HG02610 (cell line): ENCODE results near the gene VPS41.

ENCODE experiments used
- ATAC-seq: cut with Tn5 transposase; IDR thresholded peaks from one replicate; pipeline ENCODE4 v1.9.1; 2021; ENCODE audit warnings: mild to moderate bottlenecking, moderate library complexity; ENCODE audit not compliant: unreplicated experiment

Gene VPS41

GRCh38 chr7:38907066-38907465 lies 1.9 kb downstream of the VPS41 start:
- ATAC-seq = no peak

DNA sequence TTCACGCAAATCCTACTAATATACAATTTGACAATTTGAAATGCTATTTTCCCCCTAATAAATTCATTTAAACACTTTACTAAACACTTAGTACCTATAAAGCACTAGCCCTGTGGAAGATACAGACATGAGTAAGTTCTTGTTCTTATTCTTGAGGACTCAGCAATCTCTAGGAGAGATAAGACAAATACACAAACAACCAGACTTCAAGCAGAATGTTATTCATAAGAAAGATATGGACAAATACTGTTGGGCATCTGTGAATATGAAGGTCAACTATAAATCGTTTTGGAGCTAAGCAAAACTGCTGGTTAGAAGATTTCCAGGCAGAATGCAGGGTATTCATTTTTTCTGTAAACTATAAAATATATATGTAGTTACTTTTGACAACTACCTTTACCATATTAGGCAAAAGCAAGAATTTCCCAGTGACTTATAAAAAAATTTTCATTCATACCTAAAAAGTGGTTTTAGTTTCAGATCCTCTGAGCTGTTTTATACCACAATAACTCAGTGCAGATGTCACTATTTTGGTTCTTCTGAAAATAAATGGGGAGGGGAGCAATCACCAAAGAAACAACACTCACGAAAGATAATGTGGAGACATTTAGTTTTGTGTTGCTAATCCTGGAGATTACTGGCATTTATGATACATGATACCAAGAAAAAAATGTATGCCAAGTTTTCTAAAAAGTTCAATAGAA lies 3.8 kb downstream of the VPS41 start:
- ATAC-seq = peak; percentile 56

DNA sequence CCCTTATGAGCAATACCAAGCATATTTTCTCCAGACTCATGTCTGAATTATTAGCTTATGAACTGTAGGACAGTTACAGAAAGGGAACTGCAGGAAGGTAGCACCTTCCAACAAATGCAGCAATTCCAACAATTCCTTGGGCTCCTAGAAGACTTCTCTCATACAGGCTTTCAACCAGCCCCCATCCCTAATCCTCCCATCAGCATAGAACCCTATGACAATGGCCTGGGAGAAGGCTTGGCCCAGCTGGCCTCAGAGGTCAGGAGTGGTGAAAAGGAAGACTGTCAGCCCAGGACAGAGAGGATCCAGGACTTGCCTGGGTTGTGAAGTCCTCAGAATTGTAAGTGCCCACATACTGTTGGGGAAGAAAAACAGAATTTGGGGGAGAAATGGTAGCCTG lies 5.9 kb downstream of the VPS41 start:
- no peak for ATAC-seq

DNA sequence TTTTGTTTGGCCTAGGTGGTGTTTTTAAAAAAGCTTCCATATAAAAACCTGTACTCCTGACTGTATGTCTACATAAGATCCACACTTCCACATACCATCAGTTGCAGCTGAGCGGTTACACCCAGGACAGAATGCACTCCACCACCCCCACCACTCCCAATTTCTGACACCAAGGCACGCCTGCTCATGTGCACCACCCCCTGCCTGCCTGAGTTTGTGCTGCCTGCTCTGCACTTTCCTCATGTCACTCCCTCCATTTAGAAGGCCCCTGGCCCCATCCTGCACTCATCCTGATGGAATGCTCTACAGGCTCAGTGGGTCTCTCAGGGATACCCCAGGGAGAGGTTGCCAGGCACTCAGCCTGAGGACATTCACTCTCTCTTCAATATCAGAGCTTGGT lies 6.5 kb downstream of the VPS41 start:
- ATAC-seq = no peak

GRCh38 chr7:38893061-38893460 lies 15.9 kb downstream of the VPS41 start:
- no peak for ATAC-seq

DNA sequence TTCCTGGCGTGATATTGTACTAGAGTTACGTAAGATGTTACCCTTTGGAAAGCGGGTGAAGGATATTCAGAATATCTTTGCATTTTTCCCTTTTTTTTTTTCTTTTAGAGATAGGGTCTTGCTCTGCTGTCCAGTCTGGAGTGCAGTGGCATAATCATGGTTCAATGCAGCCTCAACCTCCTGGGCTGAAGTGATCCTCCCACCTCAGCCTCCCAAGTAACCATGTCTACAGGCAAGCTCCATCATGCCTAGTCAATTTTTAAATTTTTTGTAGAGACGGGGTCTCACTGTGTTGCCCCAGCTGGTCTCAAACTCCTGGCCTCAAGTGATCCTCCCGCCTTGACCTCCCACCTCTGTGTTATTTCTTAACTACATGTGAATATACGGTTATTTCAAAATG lies 18.4 kb downstream of the VPS41 start:
- ATAC-seq = no peak

DNA sequence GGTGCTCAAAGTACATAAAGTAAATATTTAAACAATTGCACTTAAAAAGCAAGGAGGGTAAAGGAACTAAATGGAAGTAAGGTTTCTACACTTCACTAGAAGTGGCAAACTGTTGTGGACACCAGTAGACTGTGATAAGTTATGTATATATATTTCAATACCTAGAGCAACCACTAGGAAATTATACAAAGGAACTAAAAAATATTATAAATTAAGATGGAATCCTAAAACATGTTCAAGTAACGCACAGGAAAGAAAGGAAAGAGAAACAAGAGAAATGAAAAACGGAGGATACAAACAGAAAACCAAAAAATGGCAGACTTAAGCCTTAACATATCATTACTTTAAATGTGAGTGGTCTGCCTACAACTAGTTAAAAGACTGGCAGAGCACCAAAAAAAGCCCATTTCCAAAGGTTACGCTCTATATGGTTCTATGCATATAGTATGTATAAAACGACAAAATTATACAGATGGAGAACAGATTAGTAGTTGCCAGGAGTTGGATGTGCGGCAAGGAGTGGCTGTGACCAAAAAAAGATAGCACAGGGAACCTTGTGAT lies 19.0 kb downstream of the VPS41 start:
- ATAC-seq = no peak

DNA sequence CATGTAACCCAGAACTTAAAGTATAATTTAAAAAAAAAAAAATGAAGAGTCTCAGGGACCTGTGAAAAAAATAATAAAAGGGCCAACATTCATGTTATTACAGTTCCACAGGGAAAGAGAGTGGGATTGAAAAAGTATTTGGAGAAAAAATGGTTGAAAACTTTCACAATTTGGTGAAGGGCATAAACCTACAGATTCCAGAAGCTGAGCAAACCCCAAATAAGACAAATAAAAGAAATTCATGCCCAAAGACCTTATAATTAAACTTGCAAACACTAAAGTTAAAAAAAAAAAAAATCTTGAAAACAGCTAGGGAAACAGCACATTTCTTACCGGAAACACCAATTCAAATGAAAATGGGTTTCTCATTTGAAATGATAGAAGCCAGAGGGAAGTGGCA lies 19.9 kb downstream of the VPS41 start:
- no peak for ATAC-seq

- no peak for ATAC-seq
These were observed 22.7 kb downstream of the VPS41 start for GRCh38 chr7:38886265-38886664.

GRCh38 chr7:38883706-38884105 lies 25.3 kb downstream of the VPS41 start:
- no peak for ATAC-seq

GRCh38 chr7:38881947-38882684 lies 26.9 kb downstream of the VPS41 start:
- no peak for ATAC-seq

DNA sequence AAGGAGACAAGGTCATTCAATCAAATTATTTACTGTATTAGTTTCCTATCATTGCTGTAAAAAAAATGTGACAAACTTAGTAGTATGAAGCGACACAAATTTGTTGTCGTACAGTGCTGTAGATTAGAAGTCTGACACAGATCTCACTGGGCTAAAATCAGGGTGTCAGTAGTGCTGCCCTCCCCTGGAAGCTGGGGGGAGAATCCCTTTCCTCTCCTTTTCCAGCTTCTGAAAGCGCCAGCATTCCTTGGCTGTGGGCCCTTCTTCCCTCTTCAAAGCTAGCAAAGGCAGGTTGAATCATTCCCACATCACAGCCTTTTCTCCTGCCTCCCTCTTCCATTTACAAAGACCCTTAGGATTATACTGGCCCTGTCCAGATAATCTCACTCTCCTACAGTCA lies 28.0 kb downstream of the VPS41 start:
- no peak for ATAC-seq

DNA sequence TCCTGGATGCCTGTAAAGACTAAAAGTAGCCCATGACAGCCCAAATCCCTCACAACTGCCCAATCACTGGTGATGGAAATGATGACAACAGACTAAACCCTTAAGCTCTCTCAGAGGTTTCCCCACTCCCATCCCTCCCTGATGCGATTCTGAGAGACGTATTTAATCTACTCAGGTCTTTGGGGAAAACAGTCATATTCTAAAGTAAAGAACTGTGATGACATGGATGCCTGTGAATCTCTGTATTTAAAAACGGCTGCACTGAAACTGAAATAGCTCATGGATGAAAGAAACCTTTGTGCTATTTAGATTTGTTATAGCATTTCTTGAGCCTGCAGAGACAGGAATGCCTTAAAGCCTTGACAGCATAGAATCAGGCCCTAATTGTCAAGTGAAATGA lies 28.5 kb downstream of the VPS41 start:
- no peak for ATAC-seq

DNA sequence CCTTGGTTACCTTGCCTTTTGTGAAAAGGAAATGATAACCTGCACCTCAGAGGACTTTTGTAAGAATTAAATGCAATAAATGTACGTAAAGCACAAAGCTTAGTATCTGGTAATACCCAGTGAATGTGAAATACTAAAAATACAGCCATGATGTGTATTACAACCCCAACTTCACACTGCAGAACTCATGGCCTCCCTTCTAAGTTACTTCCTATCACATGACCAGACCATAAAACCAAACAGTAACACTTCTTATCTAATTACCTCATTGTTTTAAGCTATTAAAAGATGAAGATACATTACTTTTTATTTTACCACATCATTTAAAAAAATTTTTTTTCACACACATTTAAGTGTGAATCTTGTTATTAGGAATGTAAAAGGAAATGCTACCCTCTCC lies 29.0 kb downstream of the VPS41 start:
- no peak for ATAC-seq

GRCh38 chr7:38878694-38879457 lies 30.1 kb downstream of the VPS41 start:
- no peak for ATAC-seq

DNA sequence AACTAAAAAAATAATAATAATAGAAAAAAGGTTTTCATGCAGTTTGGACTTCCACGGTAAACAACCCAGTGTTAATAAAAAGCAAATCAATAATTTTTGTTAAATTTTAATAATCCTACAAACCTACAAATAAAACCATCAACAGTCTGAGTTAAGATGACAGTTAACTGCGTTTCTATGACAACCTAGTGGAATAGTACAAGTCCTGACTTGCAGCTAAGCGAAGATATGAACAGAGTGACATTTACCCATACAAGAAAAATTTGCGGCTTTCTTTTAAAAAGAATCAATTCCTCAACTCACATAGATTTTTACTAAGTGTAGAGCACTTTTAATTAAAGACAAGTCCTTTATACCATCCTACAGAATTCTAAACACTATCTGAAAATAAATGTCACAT lies 35.6 kb downstream of the VPS41 start:
- no peak for ATAC-seq

DNA sequence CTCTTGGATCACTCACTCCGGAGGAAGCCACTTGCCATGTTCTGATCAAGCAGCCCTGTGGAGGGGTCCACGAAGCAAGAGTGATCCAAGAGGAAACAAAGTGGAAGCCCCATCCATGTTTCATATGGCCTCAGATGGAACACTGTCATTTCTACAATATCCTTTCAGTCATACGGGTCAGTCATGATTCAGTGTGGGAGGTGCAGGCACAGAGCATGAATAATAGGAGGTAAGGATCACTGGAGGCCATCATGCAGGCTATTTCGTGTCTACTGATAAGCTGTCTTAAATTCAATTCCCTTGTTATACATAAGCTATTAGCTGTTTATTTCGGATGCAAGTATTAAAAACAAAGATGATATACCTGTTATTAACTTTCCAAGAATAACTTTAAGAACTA lies 36.8 kb downstream of the VPS41 start:
- no peak for ATAC-seq

GRCh38 chr7:38870147-38870546 lies 38.8 kb downstream of the VPS41 start:
- ATAC-seq = no peak

- no peak for ATAC-seq
These were observed 45.2 kb downstream of the VPS41 start for GRCh38 chr7:38863601-38864291.

DNA sequence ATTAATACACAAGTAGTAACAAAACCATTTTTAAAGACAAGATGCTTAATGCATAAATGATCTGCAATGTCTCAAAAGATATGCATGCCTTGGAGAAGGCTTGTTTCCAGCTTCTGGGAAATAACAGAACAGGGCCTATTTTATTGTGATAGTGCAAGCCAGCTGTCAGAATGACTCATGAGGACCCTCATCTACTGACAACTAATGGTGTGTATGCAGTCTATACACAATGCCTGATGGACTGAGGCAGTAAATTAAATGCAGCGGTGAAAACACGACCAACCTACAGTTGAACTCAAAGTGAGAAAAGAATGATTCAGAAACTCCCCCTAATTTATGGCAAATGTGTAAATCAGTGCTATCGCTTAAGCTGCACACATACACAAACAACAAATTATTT lies 46.3 kb downstream of the VPS41 start:
- ATAC-seq = no peak

DNA sequence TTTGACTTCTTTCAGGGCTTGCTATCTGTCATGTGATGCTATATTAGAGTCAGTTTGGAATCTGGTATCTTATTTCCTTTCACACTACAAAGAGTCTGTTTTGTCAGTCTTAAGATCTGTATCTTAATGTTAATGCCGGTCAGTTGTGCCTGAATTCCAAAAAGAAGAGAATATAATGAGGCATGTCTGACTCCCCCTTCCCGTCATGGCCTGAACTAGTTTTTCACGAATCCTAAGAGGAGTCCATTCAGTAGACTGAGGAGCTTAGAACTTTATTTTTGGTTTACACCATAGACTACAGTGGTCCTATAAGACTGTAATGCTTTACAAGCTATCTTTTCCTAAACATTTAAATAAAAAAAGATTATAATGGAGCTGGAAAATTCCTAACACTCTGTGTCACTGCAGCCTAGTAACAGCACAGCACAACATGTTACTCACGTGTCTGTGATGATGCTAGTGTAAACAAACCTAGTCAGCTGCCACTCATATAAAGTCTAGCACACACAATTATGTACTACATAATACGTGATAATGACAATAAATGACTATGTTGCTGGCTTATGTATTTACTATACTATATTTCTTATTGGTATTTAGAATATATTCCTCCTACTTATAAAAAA lies 50.6 kb downstream of the VPS41 start:
- ATAC-seq = no peak
